IMR-90 (cell line): ENCODE measurements around the gene CPLX1. TPM values are rescaled to one million over a fixed set of nuclear protein-coding genes. Genes with fewer than 3 reads are reported as not detected.

Experiments
- ATAC-seq: fragments of 200-7000 bp; cut with Tn5 transposase; 2 replicates; pipeline ENCODE4 v1.9.1; 2020; ENCODE audit warnings: low read depth, mild to moderate bottlenecking, moderate library complexity
- BruUV-seq: library from RNA; stranded (reverse); fragments of 400-500 nt; replicated peaks from 2 replicates; lab custom pipeline; 2021; lab: Mats Ljungman, UMichigan
- CTCF ChIA-PET: fragments of 300-600 bp; formaldehyde crosslinking; extraction: SDS; loops from one replicate; lab custom pipeline; 2021; ENCODE audit warnings: antibody characterized with exemption; lab: Yijun Ruan, JAX
- POLR2A ChIA-PET: fragments of 300-600 bp; sonication (Branson Sonifier 250); formaldehyde crosslinking; loops from one replicate; lab custom pipeline; 2022; ENCODE audit warnings: antibody characterized with exemption; ENCODE audit not compliant: unreplicated experiment; lab: Charles Lee
- DNase-seq: peaks from one replicate; pipeline ENCODE4 v3.0.0; 2013
- H2AFZ ChIP-seq: replicated peaks from 2 replicates; pipeline ENCODE3; 2013; ENCODE audit warnings: low read length, mild to moderate bottlenecking; ENCODE audit not compliant: poor library complexity
- H2AK5ac ChIP-seq: 2 replicates; pipeline ENCODE4 v1.6.1; 2013; ENCODE audit warnings: low read depth, low read length, inconsistent platforms
- H2AK9ac ChIP-seq: replicated peaks from 2 replicates; pipeline ENCODE3; 2013; ENCODE audit warnings: mild to moderate bottlenecking, low read depth, low read length, moderate library complexity; ENCODE audit not compliant: poor library complexity
- H2BK120ac ChIP-seq: 2 replicates; pipeline ENCODE4 v1.6.1; 2013; ENCODE audit warnings: low read depth, low read length, inconsistent platforms
- H2BK15ac ChIP-seq: 3 replicates; pipeline ENCODE4 v1.6.1; 2013; ENCODE audit warnings: low read depth, low read length, inconsistent platforms
- H2BK20ac ChIP-seq: 2 replicates; pipeline ENCODE4 v1.6.1; 2013; ENCODE audit warnings: low read depth, mild to moderate bottlenecking, inconsistent platforms, low read length, moderate library complexity
- H2BK5ac ChIP-seq: 2 replicates; pipeline ENCODE4 v1.6.1; 2013; ENCODE audit warnings: mild to moderate bottlenecking, low read depth, low read length, inconsistent platforms; ENCODE audit not compliant: poor library complexity, severe bottlenecking
- H3K14ac ChIP-seq: replicated peaks from 2 replicates; pipeline ENCODE4 v1.6.1; 2013; ENCODE audit warnings: low read depth, low read length, inconsistent platforms
- H3K18ac ChIP-seq: 2 replicates; pipeline ENCODE4 v1.6.1; 2013; ENCODE audit warnings: low read depth, low read length, control low read depth
- H3K23ac ChIP-seq: 2 replicates; pipeline ENCODE4 v1.6.1; 2013; ENCODE audit warnings: low read depth, low read length, inconsistent platforms
- H3K27ac ChIP-seq: 2 replicates; pipeline ENCODE4 v1.5.1; 2013; ENCODE audit warnings: mild to moderate bottlenecking, control low read depth, low read length; ENCODE audit not compliant: insufficient read depth
- H3K27me3 ChIP-seq: 2 replicates; pipeline ENCODE4 v1.6.1; 2013; ENCODE audit warnings: low read length; ENCODE audit not compliant: control insufficient read depth, insufficient read depth
- H3K36me3 ChIP-seq: 2 replicates; pipeline ENCODE4 v1.6.1; 2013; ENCODE audit warnings: low read length, mixed read lengths; ENCODE audit not compliant: control insufficient read depth, insufficient read depth
- H3K4ac ChIP-seq: 2 replicates; pipeline ENCODE4 v1.6.1; 2013; ENCODE audit warnings: low read depth, low read length, inconsistent platforms
- H3K4me1 ChIP-seq: 2 replicates; pipeline ENCODE4 v1.6.1; 2013; ENCODE audit warnings: low read length, mixed read lengths; ENCODE audit not compliant: control insufficient read depth, insufficient read depth
- H3K4me2 ChIP-seq: 2 replicates; pipeline ENCODE4 v1.6.1; 2013; ENCODE audit warnings: low read depth, mild to moderate bottlenecking, control low read depth, low read length, moderate library complexity
- H3K4me3 ChIP-seq: 2 replicates; pipeline ENCODE4 v1.5.1; 2013; ENCODE audit warnings: low read depth, mild to moderate bottlenecking, control low read depth, low read length, moderate library complexity; ENCODE audit not compliant: insufficient read depth
- H3K56ac ChIP-seq: 2 replicates; pipeline ENCODE4 v1.6.1; 2013; ENCODE audit warnings: low read length, inconsistent platforms; ENCODE audit not compliant: insufficient read depth; ENCODE audit errors: extremely low read depth
- H3K79me1 ChIP-seq, 2 experiments: 2 replicates each; pipeline ENCODE4 v1.6.1; 2013; ENCODE audit warnings: low read length in 2 of 2, inconsistent platforms in 1 of 2, low read depth in 1 of 2
- H3K9ac ChIP-seq: 2 replicates; pipeline ENCODE4 v1.6.1; 2013; ENCODE audit warnings: low read depth, low read length, control low read depth
- H3K9me1 ChIP-seq: 2 replicates; pipeline ENCODE4 v1.6.1; 2013; ENCODE audit warnings: low read length, inconsistent platforms; ENCODE audit not compliant: insufficient read depth
- H3K9me3 ChIP-seq: 2 replicates; pipeline ENCODE4 v1.6.1; 2013; ENCODE audit warnings: low read length; ENCODE audit not compliant: control insufficient read depth, insufficient read depth
- H4K20me1 ChIP-seq: 2 replicates; pipeline ENCODE4 v1.6.1; 2013; ENCODE audit warnings: low read length, inconsistent platforms; ENCODE audit not compliant: insufficient read depth
- H4K5ac ChIP-seq: 2 replicates; pipeline ENCODE4 v1.6.1; 2013; ENCODE audit warnings: mild to moderate bottlenecking, low read depth, low read length, control low read depth
- H4K8ac ChIP-seq, 2 experiments: 2 replicates each; pipeline ENCODE4 v1.6.1; 2013; ENCODE audit warnings: low read depth in 2 of 2, low read length in 2 of 2, control low read depth in 1 of 2, inconsistent platforms in 1 of 2
- H4K91ac ChIP-seq: 2 replicates; pipeline ENCODE4 v1.6.1; 2013; ENCODE audit warnings: low read depth, low read length, inconsistent platforms; ENCODE audit not compliant: insufficient read depth
- BHLHE40 ChIP-seq: fragments of 150-350 bp; IDR thresholded peaks from 2 replicates; pipeline ENCODE4 v1.6.1; 2016; ENCODE audit warnings: mild to moderate bottlenecking, low read depth, low read length
- CHD1 ChIP-seq: IDR thresholded peaks from 2 replicates; pipeline ENCODE4 v1.6.1; 2012; ENCODE audit warnings: low read depth, low read length, improper control_type of control experiment
- FOS ChIP-seq: fragments of 150-350 bp; IDR thresholded peaks from 2 replicates; pipeline ENCODE4 v1.6.1; 2016; ENCODE audit warnings: low read depth, low read length
- WGBS, 2 experiments: methylation state at CpG; one replicate each; pipeline versions ENCODE4 v1.1.5 to v1.1.7; 2013; ENCODE audit warnings: missing lambda C conversion rate in 2 of 2; ENCODE audit not compliant: insufficient read length in 1 of 2; ENCODE audit errors: extremely low coverage in 2 of 2; 5-methylcytosine and 5-hydroxymethylcytosine counted together
- dilution Hi-C: fragments of 300-500 bp; cut with HindIII; formaldehyde crosslinking; loops from one replicate; pipeline ENCODE4 v1.14.3; 2018; ENCODE audit warnings: low sequenced_read_pairs; ENCODE audit not compliant: unreplicated experiment
- in situ Hi-C: fragments of 300-500 bp; cut with MboI; formaldehyde crosslinking; loops from 3 replicates; pipeline ENCODE4 v1.14.3; 2019; ENCODE audit warnings: low sequenced_read_pairs, inconsistent platforms, mixed read lengths
- intact Hi-C: fragments of 100-400 bp; cut with micrococcal nuclease; formaldehyde crosslinking; loops from 2 replicates; pipeline ENCODE4 v1.10.0; 2022
- polyA plus RNA-seq, 3 experiments: library from polyadenylated mRNA; depleted of rRNA; stranded (reverse); fragments of >200 nt; gene quantifications; 2 replicates each; pipeline ENCODE4 v1.2.3, GENCODE V29; 2012; ENCODE audit warnings: low replicate concordance in 1 of 3
- total RNA-seq: library from RNA; depleted of rRNA; stranded (reverse); fragments of >200 nt; gene quantifications from 2 replicates; pipeline ENCODE4 v1.2.3, GENCODE V29; 2012

The CPLX1 gene
- total and polyA plus RNA-seq, 2 of the 4 experiments (the other 2 are of a cell fraction), result 0.05 TPM; not detected in 1

GRCh38 chr4:851701-852430 lies 25.9 kb upstream of the CPLX1 start:
- Histone ChIP-seq H3K4me2 (no peak overlapping the region), H2AK5ac (no peak overlapping the region), H2BK120ac (no peak overlapping the region), H2AFZ (no peak overlapping the region), H4K20me1 (no peaks in the 10 kb centered on the region; the same call in 1 of the 2 replicates), H3K9ac (no peak overlapping the region), H4K8ac (no peak overlapping the region), H3K23ac (no peak overlapping the region), H2AK9ac (no peak overlapping the region), H3K18ac (no peak overlapping the region), H3K4me1 (no peaks in the 10 kb centered on the region), H3K4me3 (no peak overlapping the region), H3K9me1 (0 out of 2 replicates have a peak, but pooled peaks cover 3% of the 10 kb centered on the region), H3K14ac (no peak overlapping the region), H3K36me3 (peaks cover 54% of the 10 kb centered on the region), H3K27ac (no peak overlapping the region), H3K4ac (no peak overlapping the region), H2BK15ac (no peak overlapping the region), H3K56ac (no peak overlapping the region), H4K5ac (no peak overlapping the region), H3K27me3 (no peaks in the 10 kb centered on the region), H2BK5ac (no peak overlapping the region), H2BK20ac (no peak overlapping the region), H3K9me3 (no peaks in the 10 kb centered on the region), H3K79me1 (peaks cover 0 to 9% of the 10 kb centered on the region in 2 experiments; a peak in 1 of 4 replicates), H4K91ac (no peak overlapping the region)
- no peak for ATAC-seq
- ChIA-PET CTCF (no interaction called here), POLR2A (no interaction called here)
- in situ Hi-C loops (no loop called here), dilution Hi-C loops (no loop called here), intact Hi-C loops (no loop called here)
- WGBS, 2 experiments, result 95% methylated on average over 24 of the region's 33 CpGs; no CpG with 5 or more reads in 1 of the 2 experiments
- no TSS peak for BruUV-seq
- no peak for DNase-seq
- TF ChIP-seq CHD1, result no peak
- TF ChIP-seq FOS, result no peak
- TF ChIP-seq BHLHE40, result no peak
